HepG2 (cell line): ENCODE data around the gene CACNA1G. TPM values are rescaled to one million over a fixed set of nuclear protein-coding genes. Genes with fewer than 3 reads are reported as not detected.
A peak's percentile ranks its signal among the peaks of the same experiment; 100 is the strongest.

Experiments
- ARID5B ChIP-seq: IDR thresholded peaks from 2 replicates; pipeline ENCODE4 v1.4.0; 2020; ENCODE audit warnings: mild to moderate bottlenecking, missing genetic modification reagents
- ATF7 ChIP-seq, 2 experiments: fragments of 450-650 bp in 1 of 2; sonication (generic) in 1 of 2; formaldehyde crosslinking in 1 of 2; IDR thresholded peaks; 2 replicates each; pipeline versions ENCODE4 v1.4.0 to v1.6.1; 2016 to 2020; ENCODE audit warnings: antibody characterized with exemption in 1 of 2, mild to moderate bottlenecking in 1 of 2, missing genetic modification reagents in 1 of 2
- CBX5 ChIP-seq: sonication (generic); formaldehyde crosslinking; IDR thresholded peaks from 2 replicates; pipeline ENCODE4 v1.4.0; 2020; ENCODE audit warnings: missing genetic modification reagents, borderline replicate concordance
- DNMT1 ChIP-seq: sonication (generic); formaldehyde crosslinking; IDR thresholded peaks from 2 replicates; pipeline ENCODE4 v1.5.1; 2020; ENCODE audit warnings: mild to moderate bottlenecking, missing genetic modification reagents
- ETV5 ChIP-seq: IDR thresholded peaks from 2 replicates; pipeline ENCODE4 v1.6.1; 2018; ENCODE audit warnings: missing biosample characterization, missing genetic modification reagents, inconsistent platforms, borderline replicate concordance
- FUBP1 ChIP-seq: sonication (generic); formaldehyde crosslinking; IDR thresholded peaks from 2 replicates; pipeline ENCODE4 v1.5.1; 2020; ENCODE audit warnings: missing genetic modification reagents, mild to moderate bottlenecking, borderline replicate concordance
- MAF1 ChIP-seq: sonication (generic); formaldehyde crosslinking; IDR thresholded peaks from 2 replicates; pipeline ENCODE4 v1.5.0; 2020; ENCODE audit warnings: missing genetic modification reagents, borderline replicate concordance
- RCOR2 ChIP-seq: IDR thresholded peaks from 2 replicates; pipeline ENCODE4 v1.6.1; 2016; ENCODE audit warnings: missing biosample characterization, missing genetic modification reagents
- ZBTB38 ChIP-seq: sonication (generic); formaldehyde crosslinking; IDR thresholded peaks from 2 replicates; pipeline ENCODE4 v1.5.1; 2020; ENCODE audit warnings: mild to moderate bottlenecking, missing genetic modification reagents
- ZNF788 ChIP-seq: sonication (generic); formaldehyde crosslinking; IDR thresholded peaks from 2 replicates; pipeline ENCODE4 v1.5.0; 2020; ENCODE audit warnings: mild to moderate bottlenecking, missing genetic modification reagents, borderline replicate concordance
- ZSCAN25 ChIP-seq: sonication (generic); formaldehyde crosslinking; IDR thresholded peaks from 2 replicates; pipeline ENCODE4 v1.8.0; 2022; ENCODE audit warnings: mild to moderate bottlenecking, missing genetic modification reagents
- polyA plus RNA-seq, 8 experiments: library from polyadenylated mRNA; depleted of rRNA in 3 of 8; stranded (reverse) in 7 of 8; unstranded in 1 of 8; fragments of >200 nt; fragmentation: Illumina TruSeq in 4 of 8; extraction: Trizol in 4 of 8; gene quantifications; 2 replicates each; pipeline versions ENCODE4 v1.2.1 to v1.2.3, GENCODE V29; 2011 to 2016; ENCODE audit warnings: low read depth in 4 of 8, missing spikeins in 1 of 8, mixed read lengths in 1 of 8; ENCODE audit not compliant: insufficient read depth in 1 of 8
- total RNA-seq, 5 experiments: library from RNA; depleted of rRNA; stranded (reverse); fragments of >200 nt; fragmentation: Illumina TruSeq; extraction: Trizol; gene quantifications; 2 replicates each; pipeline ENCODE4 v1.2.3, GENCODE V29; 2016; ENCODE audit warnings: low read depth in 1 of 5
- TF ChIP-seq, protein P1 (sequence below): IDR thresholded peaks from 2 replicates; pipeline ENCODE4 v1.6.1; 2016; ENCODE audit warnings: low read depth
- TF ChIP-seq, protein P2 (sequence below): sonication (generic); formaldehyde crosslinking; IDR thresholded peaks from 2 replicates; pipeline ENCODE4 v1.5.0; 2020; ENCODE audit warnings: mild to moderate bottlenecking, missing genetic modification reagents

Gene CACNA1G
- total and polyA plus RNA-seq, 2 of the 13 experiments (the other 11 are each of a cell fraction or from before 2014, with no cell fraction given) = 0.02 TPM; not detected in 1

- TF ChIP-seq CBX5 (no peak), ATF7 (IDR thresholded peaks at IDR 0.05) (no peak), ATF7 (CRISPR knock-in tag; IDR thresholded peaks at IDR 0.05) (no peak; the same call in 1 of the 2 replicates), RCOR2 (CRISPR knock-in tag) (peak; percentile 28; the same call in 1 of the 2 replicates), DNMT1 (no peak), MAF1 (CRISPR knock-in tag) (no peak), ARID5B (CRISPR knock-in tag) (peak; percentile 82), ETV5 (CRISPR knock-in tag) (peak; percentile 77; the same call in 1 of the 2 replicates), ZSCAN25 (CRISPR knock-in tag) (peak; percentile 98), ZNF788 (no peak), FUBP1 (CRISPR knock-in tag) (no peak), ZBTB38 (CRISPR knock-in tag) (peak; percentile 100)
- TF ChIP-seq, protein P1, sequence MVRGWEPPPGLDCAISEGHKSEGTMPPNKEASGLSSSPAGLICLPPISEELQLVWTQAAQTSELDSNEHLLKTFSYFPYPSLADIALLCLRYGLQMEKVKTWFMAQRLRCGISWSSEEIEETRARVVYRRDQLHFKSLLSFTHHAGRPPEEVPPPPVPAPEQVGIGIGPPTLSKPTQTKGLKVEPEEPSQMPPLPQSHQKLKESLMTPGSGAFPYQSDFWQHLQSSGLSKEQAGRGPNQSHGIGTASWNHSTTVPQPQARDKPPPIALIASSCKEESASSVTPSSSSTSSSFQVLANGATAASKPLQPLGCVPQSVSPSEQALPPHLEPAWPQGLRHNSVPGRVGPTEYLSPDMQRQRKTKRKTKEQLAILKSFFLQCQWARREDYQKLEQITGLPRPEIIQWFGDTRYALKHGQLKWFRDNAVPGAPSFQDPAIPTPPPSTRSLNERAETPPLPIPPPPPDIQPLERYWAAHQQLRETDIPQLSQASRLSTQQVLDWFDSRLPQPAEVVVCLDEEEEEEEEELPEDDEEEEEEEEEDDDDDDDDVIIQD (CRISPR knock-in tag) = no peak
- TF ChIP-seq, protein P2, sequence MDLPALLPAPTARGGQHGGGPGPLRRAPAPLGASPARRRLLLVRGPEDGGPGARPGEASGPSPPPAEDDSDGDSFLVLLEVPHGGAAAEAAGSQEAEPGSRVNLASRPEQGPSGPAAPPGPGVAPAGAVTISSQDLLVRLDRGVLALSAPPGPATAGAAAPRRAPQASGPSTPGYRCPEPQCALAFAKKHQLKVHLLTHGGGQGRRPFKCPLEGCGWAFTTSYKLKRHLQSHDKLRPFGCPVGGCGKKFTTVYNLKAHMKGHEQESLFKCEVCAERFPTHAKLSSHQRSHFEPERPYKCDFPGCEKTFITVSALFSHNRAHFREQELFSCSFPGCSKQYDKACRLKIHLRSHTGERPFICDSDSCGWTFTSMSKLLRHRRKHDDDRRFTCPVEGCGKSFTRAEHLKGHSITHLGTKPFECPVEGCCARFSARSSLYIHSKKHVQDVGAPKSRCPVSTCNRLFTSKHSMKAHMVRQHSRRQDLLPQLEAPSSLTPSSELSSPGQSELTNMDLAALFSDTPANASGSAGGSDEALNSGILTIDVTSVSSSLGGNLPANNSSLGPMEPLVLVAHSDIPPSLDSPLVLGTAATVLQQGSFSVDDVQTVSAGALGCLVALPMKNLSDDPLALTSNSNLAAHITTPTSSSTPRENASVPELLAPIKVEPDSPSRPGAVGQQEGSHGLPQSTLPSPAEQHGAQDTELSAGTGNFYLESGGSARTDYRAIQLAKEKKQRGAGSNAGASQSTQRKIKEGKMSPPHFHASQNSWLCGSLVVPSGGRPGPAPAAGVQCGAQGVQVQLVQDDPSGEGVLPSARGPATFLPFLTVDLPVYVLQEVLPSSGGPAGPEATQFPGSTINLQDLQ = no peak
These were observed 103.4 kb downstream of the CACNA1G start (continued) for GRCh38 chr17:50663812-50664374.
